Suprapubic skin (tissue), 4 donors: ENCODE data around the gene SEMA6B. TPM values are rescaled to one million over a fixed set of nuclear protein-coding genes. Genes with fewer than 3 reads are reported as not detected.

Experiments used
- DNase-seq, 2 donors: peaks; one replicate each; pipeline ENCODE4 v3.0.0-alpha.2; 2019; ENCODE audit warnings: low spot score in 2 of 2
- H3K27ac ChIP-seq: fragments of 200-600 bp; sonication (generic); one replicate; pipeline ENCODE4 v1.5.1; 2019
- H3K27me3 ChIP-seq: fragments of 200-600 bp; sonication (generic); one replicate; pipeline ENCODE4 v1.5.1; 2019
- H3K36me3 ChIP-seq: fragments of 200-600 bp; sonication (generic); one replicate; pipeline ENCODE4 v1.5.1; 2019
- H3K4me1 ChIP-seq: fragments of 200-600 bp; sonication (generic); one replicate; pipeline ENCODE4 v1.5.1; 2019
- H3K4me3 ChIP-seq: fragments of 200-600 bp; sonication (generic); one replicate; pipeline ENCODE4 v1.5.1; 2019; ENCODE audit warnings: mild to moderate bottlenecking
- H3K9me3 ChIP-seq: fragments of 200-600 bp; sonication (generic); one replicate; pipeline ENCODE4 v1.5.1; 2019
- CTCF ChIP-seq, 2 donors: fragments of 200-600 bp in 1 of 2; fragments of 450-650 bp in 1 of 2; sonication (generic) in 1 of 2; IDR thresholded peaks; one replicate each; pipeline ENCODE4 v1.5.1; 2016 to 2019; ENCODE audit warnings: antibody characterized with exemption in 2 of 2, mild to moderate bottlenecking in 1 of 2, moderate library complexity in 1 of 2
- EP300 ChIP-seq: sonication (generic); formaldehyde crosslinking; IDR thresholded peaks from one replicate; pipeline ENCODE4 v1.6.1; 2017; ENCODE audit warnings: antibody characterized with exemption
- POLR2A ChIP-seq, 2 donors: fragments of 450-650 bp; IDR thresholded peaks; one replicate each; pipeline ENCODE4 v1.6.1; 2017; ENCODE audit warnings: antibody characterized with exemption in 2 of 2, mild to moderate bottlenecking in 2 of 2, moderate library complexity in 2 of 2
- POLR2AphosphoS5 ChIP-seq, 3 donors: sonication (generic); formaldehyde crosslinking; IDR thresholded peaks; one replicate each; pipeline ENCODE4 v1.6.1; 2017; ENCODE audit warnings: antibody characterized with exemption in 3 of 3
- WGBS: methylation state at CpG from one replicate; pipeline ENCODE4 v1.1.5; 2018; 5-methylcytosine and 5-hydroxymethylcytosine counted together
- total RNA-seq, 4 donors: library from RNA; depleted of rRNA; stranded (reverse); fragments of >200 nt; gene quantifications; one replicate each; pipeline ENCODE4 v1.1.0, GENCODE V29; 2016

SEMA6B gene
- total RNA-seq, 4 donors from 2014 or later = 1.5 to 5.4 (median 3.3) TPM

DNA sequence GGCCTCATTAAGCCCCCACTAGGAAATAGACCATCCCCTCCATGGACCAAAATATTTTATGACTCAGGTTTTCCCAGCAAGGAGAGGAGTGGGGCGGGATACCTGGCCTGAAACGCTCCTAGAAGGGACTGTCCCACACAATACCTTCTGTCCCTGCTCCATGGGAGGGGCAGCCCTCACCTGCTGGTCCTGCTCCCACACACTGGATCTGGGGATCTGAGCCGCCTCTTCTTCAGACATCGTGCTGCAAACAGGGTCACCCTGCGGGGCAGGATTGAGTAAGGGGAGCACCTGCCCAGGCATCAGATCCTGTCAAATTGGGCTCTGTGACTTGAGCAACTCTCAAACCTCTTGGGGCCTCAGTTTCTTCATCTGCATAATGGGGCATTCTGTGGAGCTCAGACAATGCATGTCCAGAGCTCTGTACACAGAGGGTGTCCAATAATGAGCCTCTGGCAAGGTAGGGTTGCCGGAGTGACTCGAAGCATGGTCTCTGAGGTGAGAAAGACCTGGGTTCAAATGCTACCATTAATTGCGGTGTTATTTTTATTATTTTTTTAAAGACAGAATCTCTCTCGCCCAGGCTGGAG, 25.6 kb downstream of the SEMA6B start:
- DNase-seq = peak in 1 of 2 donors; percentile 59
- Histone ChIP-seq H3K9me3 (no peaks in the 10 kb centered on the region), H3K36me3 (no peaks in the 10 kb centered on the region), H3K4me1 (peaks cover 8% of the 10 kb centered on the region), H3K27me3 (peaks cover 36% of the 10 kb centered on the region), H3K4me3 (no peak overlapping the region), H3K27ac (no peak overlapping the region)
- TF ChIP-seq EP300 (no peak), POLR2AphosphoS5 (IDR thresholded peaks at IDR 0.05) (no peak), POLR2A (IDR thresholded peaks at IDR 0.05) (no peak), CTCF (IDR thresholded peaks at IDR 0.05) (no peak)
- WGBS = 80% methylated on average over 6 of the region's 9 CpGs

DNA sequence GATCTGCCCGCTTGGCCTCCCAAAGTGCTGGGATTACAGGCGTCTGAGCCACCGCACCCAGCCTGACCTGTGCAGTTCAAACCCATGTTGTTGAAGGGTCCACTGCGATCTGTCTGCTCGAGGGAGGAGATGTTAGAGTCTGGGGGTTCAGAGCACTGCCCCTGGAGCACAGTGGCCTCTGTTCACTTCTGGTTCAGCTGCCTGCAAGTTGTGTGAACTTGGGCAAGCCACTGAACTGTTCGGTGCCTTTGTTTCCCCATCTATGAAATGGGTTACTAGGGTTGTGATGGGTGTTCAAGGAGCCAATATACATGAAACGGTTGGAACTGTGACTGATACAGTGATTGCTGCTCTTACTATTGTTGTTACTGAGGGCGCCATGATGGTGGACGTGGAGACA, 26.1 kb downstream of the SEMA6B start:
- Histone ChIP-seq H3K4me3 (no peak overlapping the region), H3K36me3 (no peaks in the 10 kb centered on the region), H3K4me1 (peaks cover 8% of the 10 kb centered on the region), H3K9me3 (no peaks in the 10 kb centered on the region), H3K27ac (no peak overlapping the region), H3K27me3 (peaks cover 34% of the 10 kb centered on the region)
- TF ChIP-seq EP300 (no peak), POLR2A (IDR thresholded peaks at IDR 0.05) (no peak), POLR2AphosphoS5 (IDR thresholded peaks at IDR 0.05) (no peak), CTCF (IDR thresholded peaks at IDR 0.05) (no peak)
- WGBS = 80% methylated on average over 8 of the region's 9 CpGs
- no peak for DNase-seq

DNA sequence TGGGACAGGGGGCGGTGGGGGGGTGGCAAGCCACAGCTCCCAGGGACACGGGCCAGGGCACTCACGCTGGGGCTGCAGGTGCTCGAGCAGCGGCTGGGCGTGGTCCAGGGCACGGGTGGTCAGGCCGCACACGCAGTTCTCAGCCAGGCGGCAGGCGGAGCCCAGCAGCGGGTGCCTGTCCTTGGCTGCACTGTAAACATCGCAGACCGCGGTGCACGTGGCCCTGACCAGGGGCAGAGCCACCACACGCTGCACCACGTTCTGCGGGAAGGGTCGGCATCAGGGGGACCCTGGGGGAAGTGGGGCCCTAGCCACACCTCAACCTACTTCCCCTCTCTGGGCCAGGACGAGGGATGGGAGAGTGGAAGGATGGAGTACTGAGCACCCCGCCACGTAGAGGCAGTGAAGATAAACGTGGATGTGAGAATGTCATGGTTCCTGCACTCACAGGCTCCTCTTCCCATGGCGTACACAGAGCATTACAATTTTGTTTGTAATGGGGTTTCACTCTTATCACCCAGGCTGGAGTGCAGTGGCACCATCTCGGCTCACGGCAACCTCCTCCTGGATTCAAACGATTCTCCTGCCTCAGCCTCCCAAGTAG, 27.8 kb downstream of the SEMA6B start:
- H3K36me3 ChIP-seq = no peaks in the 10 kb centered on the region
- peaks cover 8% of the 10 kb centered on the region for H3K4me1 ChIP-seq
- WGBS = 66% methylated on average over 10 of the region's 28 CpGs
- TF ChIP-seq POLR2A (IDR thresholded peaks at IDR 0.05) (no peak), EP300 (no peak), POLR2AphosphoS5 (IDR thresholded peaks at IDR 0.05) (no peak), CTCF (IDR thresholded peaks at IDR 0.05) (no peak)
- peaks cover 18% of the 10 kb centered on the region for H3K27me3 ChIP-seq
- no peak overlapping the region for H3K27ac ChIP-seq
- H3K4me3 ChIP-seq = no peak overlapping the region
- DNase-seq = no peak
- no peaks in the 10 kb centered on the region for H3K9me3 ChIP-seq

GRCh38 chr19:4529924-4530522, 29.5 kb downstream of the SEMA6B start:
- no peak for DNase-seq
- 67% methylated on average over 14 of the region's 14 CpGs for WGBS
- H3K9me3 ChIP-seq = no peaks in the 10 kb centered on the region

More at GRCh38 chr19:4529924-4530522, 29.5 kb downstream of the SEMA6B start:
- TF ChIP-seq POLR2AphosphoS5 (IDR thresholded peaks at IDR 0.05) = no peak
- TF ChIP-seq POLR2A (IDR thresholded peaks at IDR 0.05) = no peak
- TF ChIP-seq CTCF (IDR thresholded peaks at IDR 0.05) = no peak
- no peak for TF ChIP-seq EP300
- Histone ChIP-seq H3K27ac (no peak overlapping the region), H3K4me1 (peaks cover 2% of the 10 kb centered on the region), H3K36me3 (no peaks in the 10 kb centered on the region), H3K27me3 (peaks cover 6% of the 10 kb centered on the region), H3K4me3 (no peak overlapping the region)
